GM21717 (cell line): ENCODE measurements around the gene CAPS.
"Not testable (repeated sequence)": the region's sequence is repeated elsewhere in the genome, so short reads cannot be mapped to it uniquely, and the experiment has no call there.

Experiments
- ATAC-seq: cut with Tn5 transposase; IDR thresholded peaks from one replicate; pipeline ENCODE4 v1.9.1; 2021; ENCODE audit warnings: mild to moderate bottlenecking, moderate library complexity; ENCODE audit not compliant: unreplicated experiment

The CAPS gene

DNA sequence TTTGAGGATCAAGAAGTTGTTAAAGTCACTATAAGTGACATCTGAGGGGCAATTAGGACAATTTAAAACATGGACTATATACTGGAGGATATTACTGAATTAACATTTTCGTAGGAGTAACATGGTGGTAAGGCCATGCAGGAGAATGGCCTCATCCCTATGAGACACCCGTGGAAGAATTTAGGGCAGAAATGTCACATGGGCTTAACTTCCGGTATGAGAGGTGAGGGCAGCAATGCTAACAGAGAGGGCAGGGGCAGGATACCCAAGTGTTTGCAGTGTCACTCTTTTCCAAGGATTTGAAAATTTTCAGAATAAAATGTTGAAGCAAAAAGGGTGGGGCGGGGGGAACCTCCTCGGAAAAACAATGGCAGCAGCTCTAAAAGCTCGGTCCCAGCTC, 40.2 kb downstream of the CAPS start:
- no peak for ATAC-seq

DNA sequence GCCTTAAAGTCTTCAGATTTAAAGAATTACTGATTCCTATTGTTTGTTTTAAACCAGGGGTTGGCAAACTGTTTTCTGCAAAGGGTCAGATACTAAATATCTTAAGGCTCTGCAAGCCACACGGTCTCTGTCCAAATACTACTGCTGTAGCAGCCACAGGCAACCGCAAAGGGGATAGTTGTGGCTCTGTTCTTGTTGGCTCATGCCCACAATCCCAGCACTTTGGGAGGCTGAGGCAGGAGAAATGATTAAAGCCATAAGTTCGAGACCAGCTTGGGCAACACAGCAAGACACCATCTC, 41.5 kb downstream of the CAPS start:
- no peak for ATAC-seq

DNA sequence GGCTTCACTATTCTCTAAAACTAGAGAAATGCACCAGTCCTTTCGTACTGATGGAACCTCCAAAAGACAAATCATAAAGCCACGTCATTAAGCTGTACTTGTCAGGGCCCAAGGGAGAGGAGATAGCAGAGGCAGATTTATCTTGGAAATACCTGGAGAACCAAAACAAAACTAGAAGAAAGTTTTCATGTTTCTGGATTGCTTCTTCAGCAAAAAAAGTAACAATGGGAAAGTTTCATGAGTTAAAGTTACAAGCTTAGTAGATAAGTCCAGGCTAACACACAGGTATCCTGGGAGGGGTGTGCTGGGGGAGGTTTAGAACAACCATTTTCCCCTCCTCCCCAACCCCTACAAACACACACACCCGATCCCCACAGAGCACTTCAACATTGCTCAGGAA, 42.3 kb downstream of the CAPS start:
- ATAC-seq = no peak

DNA sequence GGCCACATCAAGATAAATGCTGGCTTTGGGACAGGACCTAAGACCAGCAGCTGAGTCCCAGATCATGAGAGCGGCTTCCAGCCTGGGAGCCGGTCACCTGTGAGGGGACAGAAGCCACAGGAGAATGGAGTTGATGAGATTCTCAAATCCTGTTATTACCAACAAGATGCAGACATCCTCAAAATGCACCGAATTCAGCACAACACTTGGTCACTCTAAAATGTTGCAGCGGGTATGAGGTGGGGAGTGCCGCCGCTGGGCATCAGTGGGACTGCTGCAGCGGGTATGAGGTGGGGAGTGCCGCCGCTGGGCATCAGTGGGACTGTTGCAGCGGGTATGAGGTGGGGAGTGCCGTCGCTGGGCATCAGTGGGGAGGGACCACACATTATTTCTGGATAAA, 42.7 kb downstream of the CAPS start:
- no peak for ATAC-seq

DNA sequence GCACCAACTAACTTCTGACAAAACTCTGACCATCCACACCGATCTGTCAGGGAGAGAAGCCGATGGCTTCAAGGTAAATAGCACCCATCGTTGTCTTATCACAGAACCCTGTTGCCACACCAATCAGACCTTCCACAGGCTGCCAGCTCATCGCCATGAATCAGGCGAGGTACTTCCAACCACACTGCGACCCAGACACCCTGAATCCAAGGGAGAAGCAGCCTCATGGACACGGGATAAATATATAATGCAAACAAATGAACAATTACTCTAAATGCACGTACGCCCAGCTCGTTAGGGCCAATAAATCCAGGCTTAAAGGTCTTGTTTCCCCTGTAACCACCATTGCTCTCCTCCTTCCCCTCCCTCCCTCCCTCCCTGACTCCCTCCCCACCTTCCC, 43.1 kb downstream of the CAPS start:
- no peak for ATAC-seq

DNA sequence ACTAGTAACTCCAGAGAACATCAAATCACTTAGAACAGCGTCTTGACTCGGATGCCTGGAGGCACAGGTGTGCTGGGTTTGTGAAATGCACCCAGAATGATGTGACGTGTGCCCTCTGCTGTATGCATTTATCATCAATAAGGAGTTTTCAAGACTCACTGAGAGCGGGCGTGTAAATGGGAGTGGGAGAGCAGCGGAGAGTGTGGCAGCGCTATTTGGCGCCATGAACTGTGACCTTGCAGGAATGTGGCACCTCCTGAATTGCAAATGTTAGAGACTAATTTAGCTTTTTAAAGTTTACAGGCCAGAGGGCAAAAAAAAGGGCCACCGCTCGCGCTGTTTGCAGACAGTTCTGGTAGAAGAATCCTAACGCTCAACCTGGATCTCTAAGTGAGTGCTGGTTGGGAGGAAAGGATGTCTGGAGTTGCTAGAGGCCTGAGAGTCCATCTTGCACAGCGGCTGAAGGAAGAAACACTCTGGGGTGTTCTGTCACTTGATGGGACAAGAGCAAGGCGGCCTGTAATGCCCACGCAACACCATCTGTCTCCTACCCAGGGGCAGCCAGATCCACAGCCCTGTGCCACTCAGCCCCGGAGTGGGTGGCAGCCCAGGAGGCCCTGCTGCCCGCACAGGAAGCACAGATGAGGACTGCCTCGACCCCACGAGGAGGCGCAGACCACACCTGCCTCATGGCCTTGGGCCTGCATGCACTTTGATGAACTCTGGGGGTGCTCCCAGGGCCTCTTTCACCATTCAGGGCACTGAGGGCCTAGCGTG, 44.2 kb downstream of the CAPS start:
- ATAC-seq = no peak

DNA sequence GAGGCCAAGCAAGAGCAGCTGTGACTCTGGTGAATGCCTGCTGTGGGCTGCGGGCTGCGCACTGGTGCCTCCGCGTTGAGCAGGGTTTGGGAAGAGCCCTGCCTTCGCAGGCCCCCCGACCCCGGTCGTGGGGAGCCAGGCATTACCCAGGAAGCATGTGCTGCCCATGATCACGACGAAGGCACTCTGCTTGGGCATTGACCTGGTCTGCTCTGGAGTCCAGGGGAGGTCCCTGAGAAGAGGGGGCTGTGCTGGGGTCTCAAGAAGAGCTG, 44.7 kb downstream of the CAPS start:
- ATAC-seq = no peak

DNA sequence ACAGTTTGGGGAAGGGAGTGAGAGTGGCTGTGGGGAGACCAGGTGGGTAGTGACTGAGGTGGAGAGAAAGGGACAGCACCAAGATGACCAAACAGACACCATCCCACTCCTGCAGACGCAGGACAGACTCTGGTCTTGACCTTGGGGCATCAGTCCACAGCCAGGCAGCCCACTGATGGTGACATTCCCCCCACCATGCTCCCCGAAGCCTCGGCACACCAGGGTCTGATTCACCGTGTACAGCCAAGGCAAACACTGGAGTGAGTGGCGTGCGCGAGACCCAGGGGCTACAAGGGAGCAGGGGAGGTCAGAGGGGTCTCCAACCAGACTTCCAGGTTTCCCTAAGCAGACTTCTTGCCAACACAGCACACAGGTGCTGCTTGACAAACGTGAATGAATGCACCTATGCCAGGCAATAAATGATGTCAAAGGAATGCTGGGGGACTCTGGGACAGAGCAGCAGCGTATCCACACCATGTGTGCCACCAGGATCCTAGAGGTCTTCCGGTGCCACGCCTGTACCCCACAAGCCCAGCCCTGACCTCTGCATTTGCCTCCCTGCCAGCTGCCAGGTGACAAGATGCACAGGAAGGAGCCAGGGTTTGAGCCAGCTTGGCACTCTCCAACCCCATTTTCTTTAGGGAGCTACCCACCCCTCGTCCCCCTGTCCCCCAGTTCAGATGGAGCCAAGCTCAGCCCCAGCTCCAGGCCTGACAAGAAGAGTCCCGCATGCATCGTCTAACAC, 45.4 kb downstream of the CAPS start:
- no peak for ATAC-seq

DNA sequence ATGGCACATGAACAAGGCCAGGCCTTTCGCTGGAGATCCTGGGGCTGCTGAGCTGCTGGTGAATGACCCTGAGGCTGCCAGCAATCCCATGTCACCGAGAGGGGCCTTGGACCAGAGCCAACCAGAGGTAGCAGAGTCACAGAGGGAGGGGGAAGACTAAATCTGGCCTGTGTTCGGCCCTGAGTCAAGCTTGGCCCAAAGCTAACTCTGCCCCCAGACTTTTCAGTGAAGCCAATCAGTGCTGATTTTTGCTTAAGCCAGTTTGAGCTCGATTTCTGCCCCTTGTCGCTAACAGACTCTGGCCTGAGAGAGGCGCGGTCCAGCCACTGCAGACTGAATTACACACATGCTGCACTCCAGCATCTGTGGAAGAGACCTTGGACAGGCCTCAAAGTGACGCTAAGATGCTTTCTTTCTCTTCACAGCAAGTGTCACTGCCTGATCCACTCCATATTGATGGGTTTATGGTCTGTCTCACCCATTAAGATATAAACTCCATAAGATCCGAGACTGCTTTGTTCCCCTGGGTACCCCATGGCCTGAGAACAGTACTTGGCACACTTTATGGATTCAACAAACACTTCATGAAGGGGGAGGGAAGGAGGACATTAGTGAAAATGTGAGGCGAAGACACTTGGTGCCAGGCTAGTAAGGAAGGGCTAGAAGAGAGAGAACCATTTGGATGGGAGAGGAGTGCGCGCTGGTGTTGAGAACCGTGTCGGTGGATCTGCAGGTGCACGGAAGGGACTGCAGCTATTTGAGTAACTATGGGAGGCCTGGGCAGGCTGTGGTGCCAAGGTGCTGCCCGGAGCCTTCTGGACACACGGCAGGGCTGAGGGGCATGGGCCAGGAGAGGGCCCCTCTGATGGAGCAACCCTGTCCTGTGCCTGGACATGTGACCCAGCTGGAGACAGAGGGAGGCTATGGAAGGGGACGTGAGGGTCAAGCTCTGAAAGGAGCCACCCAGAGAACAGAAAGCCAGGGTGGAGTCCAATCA, 46.2 kb downstream of the CAPS start:
- no peak for ATAC-seq

DNA sequence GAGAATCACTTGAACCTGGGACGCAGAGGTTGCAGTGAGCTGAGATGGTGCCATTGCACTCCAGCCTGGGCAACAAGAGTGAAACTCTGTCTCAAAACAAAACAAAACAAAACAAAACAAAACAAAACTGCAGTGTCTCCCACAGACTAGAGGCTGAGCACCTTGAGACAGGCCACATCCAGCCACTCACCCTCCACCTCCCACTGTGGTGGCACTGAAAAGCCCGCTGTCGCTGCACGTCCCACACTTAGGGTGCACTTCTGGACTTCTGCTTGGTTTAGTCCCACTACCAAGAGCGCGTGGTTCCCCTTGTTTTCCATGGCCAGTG, 47.6 kb downstream of the CAPS start:
- ATAC-seq = not testable (repeated sequence)

DNA sequence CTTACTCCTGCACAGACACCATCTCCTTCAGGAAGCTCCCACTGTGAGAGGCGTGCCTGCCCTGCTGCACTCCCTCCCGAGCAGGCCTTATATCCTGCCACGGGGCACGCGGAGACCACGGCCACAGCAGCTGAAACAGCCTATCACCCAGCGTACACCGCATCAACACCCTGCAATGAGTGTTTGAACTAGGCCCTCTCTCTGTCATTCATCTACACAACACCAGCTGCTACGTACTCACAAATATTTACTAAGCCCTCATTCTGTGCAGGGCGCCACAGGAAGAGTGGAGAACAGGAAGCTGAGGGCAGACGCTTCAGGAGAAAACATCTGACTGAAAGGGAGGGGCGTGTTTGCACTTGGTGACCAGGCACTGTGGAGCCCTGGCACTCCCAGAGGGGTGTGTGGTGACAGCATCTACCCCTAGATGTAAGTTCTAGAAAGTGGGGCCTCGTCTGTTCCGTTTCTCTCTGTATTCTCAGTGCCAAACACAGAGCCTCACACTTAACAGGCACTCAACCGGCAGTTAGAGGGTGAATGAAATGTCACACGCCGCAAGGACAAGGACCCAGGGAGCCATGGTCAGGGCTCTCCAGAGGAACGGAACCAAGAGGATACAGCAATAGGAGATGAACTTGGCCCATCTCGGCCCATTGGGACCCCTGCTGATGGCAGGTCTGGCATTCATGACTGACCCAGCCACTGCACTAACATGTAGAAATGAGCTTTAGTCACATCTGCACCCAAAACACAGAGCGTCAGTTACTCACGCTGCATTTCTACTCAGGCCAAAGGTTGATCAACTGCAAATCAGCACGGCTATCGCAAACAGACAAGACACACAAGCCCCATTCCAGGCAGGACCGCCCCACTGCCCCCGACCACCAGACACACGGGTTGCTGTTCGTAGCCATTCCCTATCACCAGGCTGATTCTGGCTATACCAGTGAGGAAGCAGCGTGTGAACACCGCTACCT, 48.2 kb downstream of the CAPS start:
- ATAC-seq = no peak

DNA sequence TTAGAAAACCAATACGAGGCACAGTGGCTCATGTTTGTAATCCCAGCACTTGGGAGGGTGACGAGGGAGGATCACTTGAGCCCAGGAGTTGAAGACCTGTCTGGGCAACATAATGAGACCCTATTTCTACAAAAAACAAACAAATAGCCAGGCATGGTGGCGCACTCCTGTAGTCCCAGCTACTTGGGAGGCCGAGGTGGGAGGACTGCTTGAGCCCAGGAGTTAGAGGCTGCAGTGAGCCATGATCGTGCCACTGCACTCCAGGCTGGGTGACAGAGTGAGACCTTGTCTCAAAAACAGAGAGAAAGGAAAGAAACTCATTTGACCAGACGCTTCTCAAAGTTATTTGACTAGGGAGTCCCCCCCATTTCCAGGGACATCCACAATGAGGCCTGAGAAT, 49.2 kb downstream of the CAPS start:
- ATAC-seq = not testable (repeated sequence)

DNA sequence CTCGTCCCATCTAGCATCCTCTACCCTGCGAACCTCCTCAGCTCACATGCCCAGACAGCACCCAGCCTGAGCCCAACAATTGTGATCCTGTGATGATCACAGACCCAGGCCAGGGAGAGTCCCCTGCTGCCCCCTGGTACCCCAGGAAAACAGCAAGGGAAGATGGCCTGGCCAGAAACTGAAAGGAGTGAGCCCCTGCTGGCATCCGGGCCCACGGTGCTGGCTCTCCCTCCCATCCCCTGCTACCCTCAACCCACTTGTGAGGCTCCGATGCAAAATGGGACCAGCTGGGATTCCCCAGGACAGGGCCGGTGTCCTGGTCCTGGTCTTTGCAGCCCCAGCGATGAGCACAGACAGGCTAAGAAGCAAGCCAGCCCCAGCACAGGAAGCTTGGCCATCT, 49.8 kb downstream of the CAPS start:
- no peak for ATAC-seq

DNA sequence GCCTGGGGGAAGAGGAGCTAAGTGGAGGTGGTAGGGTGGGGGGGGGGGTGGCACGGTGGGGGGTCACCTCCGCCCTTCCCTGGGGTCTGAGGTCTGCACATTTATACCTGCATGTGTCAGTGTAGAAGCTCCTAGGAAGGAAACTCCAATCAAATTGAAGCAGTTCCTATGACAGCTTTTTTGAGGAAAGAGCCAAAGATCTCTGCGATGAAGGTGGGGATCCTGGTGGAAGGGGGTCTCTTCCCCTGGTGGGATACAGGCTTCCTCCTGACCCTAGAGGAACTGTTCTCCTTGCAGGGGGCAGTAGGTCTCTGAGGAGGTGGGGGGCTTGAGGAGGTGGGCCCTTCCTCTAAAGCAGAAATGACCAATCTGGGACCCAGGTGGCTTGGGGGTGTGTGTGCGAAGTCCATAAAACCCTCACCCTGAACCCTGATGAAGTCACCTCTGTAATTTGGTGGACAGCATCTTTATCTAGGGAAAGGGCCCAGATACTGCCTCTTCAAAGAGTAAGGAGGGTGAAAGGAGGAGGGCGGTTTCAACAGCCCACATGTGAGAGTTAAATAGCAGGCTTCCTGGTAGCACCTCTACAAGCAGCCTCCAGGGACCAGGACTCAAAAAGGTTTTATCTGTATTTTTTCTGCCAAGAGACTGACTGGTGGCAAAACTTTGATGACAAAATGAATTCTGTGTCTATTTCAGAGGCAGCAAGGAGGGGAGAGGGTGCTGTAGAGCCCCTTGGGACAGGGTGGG, 50.9 kb downstream of the CAPS start:
- ATAC-seq = no peak
